Thoracic aorta (tissue), 2 donors: ENCODE results near the gene KCNN1. TPM values are rescaled to one million over a fixed set of nuclear protein-coding genes. Genes with fewer than 3 reads are reported as not detected.
A peak's percentile ranks its signal among the peaks of the same experiment; 100 is the strongest.

Experiments
- ATAC-seq: fragments of 150-250 bp; one replicate; pipeline ENCODE4 v1.8.0; 2017; ENCODE audit warnings: low read depth; ENCODE audit not compliant: insufficient number of reproducible peaks, low FRiP score
- DNase-seq: peaks from one replicate; pipeline ENCODE4 v3.0.0-alpha.2; 2020; ENCODE audit warnings: low spot score
- H3K27ac ChIP-seq, 2 donors: fragments of 200-600 bp; sonication (generic); 1 replicate in 1 of 2; 2 replicates in 1 of 2; pipeline ENCODE4 v1.5.1; 2016; ENCODE audit warnings: mild to moderate bottlenecking in 2 of 2, moderate library complexity in 2 of 2
- H3K27me3 ChIP-seq: fragments of 200-600 bp; sonication (generic); replicated peaks from 2 replicates; pipeline ENCODE4 v1.6.0; 2016; ENCODE audit warnings: mild to moderate bottlenecking; ENCODE audit not compliant: insufficient read depth
- H3K36me3 ChIP-seq: fragments of 200-600 bp; sonication (generic); one replicate; pipeline ENCODE4 v1.5.1; 2016
- H3K4me1 ChIP-seq, 2 donors: fragments of 200-600 bp; sonication (generic); 1 replicate in 1 of 2; 2 replicates in 1 of 2; pipeline versions ENCODE4 v1.5.1 to v1.6.0; 2016; ENCODE audit warnings: low read depth in 2 of 2, mild to moderate bottlenecking in 1 of 2; ENCODE audit not compliant: control insufficient read depth in 1 of 2
- H3K4me3 ChIP-seq: fragments of 200-600 bp; sonication (generic); 2 replicates; pipeline ENCODE4 v1.5.1; 2016; ENCODE audit warnings: mild to moderate bottlenecking
- H3K9me3 ChIP-seq: fragments of 200-600 bp; sonication (generic); 2 replicates; pipeline ENCODE4 v1.5.1; 2016
- total RNA-seq, 2 donors: library from RNA; depleted of rRNA; stranded (reverse); fragments of >200 nt; gene quantifications; one replicate each; pipeline versions ENCODE4 v1.1.0 to v1.2.3, GENCODE V29; 2016
- TF ChIP-seq, protein P1 (sequence below): fragments of 200-600 bp; sonication (generic); IDR thresholded peaks from one replicate; pipeline ENCODE4 v1.5.1; 2019; ENCODE audit warnings: antibody characterized with exemption

Gene KCNN1
- total RNA-seq, 2 donors from 2014 or later, result 0.99 TPM; not detected in 1

DNA sequence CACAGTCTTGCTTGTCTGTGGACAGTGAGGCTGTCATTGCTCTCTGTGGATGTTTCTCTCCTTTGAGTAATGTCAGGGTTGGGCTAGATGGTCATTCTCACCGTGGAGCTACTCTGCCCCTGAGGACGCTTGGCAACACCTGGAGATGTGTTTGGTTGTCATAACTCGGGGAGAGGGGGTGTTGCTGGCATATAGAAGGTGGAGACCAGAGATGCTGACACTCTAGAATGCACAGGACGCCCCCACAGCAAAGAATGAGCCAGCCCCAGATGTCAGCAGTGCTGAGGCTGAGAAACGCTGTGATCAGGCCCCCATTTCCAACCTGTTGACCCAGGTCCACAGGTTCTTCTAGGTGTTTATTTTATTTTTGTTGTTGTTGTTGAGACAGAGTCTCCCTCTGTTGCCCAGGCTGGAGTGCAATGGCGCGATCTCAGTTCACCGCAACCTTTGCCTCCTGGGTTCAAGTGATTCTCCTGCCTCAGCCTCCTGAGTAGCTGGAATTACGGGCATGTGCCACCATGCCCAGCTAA, 29.5 kb upstream of the KCNN1 start:
- Histone ChIP-seq H3K4me3 (no peak overlapping the region), H3K4me1 (peaks cover 9 to 15% of the 10 kb centered on the region in 2 donors), H3K27me3 (no peaks in the 10 kb centered on the region), H3K36me3 (peaks cover 10% of the 10 kb centered on the region), H3K9me3 (no peaks in the 10 kb centered on the region), H3K27ac (no peak overlapping the region)
- no peak for ATAC-seq
- TF ChIP-seq, protein P1, sequence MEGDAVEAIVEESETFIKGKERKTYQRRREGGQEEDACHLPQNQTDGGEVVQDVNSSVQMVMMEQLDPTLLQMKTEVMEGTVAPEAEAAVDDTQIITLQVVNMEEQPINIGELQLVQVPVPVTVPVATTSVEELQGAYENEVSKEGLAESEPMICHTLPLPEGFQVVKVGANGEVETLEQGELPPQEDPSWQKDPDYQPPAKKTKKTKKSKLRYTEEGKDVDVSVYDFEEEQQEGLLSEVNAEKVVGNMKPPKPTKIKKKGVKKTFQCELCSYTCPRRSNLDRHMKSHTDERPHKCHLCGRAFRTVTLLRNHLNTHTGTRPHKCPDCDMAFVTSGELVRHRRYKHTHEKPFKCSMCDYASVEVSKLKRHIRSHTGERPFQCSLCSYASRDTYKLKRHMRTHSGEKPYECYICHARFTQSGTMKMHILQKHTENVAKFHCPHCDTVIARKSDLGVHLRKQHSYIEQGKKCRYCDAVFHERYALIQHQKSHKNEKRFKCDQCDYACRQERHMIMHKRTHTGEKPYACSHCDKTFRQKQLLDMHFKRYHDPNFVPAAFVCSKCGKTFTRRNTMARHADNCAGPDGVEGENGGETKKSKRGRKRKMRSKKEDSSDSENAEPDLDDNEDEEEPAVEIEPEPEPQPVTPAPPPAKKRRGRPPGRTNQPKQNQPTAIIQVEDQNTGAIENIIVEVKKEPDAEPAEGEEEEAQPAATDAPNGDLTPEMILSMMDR, result no peak
- no peak for DNase-seq

DNA sequence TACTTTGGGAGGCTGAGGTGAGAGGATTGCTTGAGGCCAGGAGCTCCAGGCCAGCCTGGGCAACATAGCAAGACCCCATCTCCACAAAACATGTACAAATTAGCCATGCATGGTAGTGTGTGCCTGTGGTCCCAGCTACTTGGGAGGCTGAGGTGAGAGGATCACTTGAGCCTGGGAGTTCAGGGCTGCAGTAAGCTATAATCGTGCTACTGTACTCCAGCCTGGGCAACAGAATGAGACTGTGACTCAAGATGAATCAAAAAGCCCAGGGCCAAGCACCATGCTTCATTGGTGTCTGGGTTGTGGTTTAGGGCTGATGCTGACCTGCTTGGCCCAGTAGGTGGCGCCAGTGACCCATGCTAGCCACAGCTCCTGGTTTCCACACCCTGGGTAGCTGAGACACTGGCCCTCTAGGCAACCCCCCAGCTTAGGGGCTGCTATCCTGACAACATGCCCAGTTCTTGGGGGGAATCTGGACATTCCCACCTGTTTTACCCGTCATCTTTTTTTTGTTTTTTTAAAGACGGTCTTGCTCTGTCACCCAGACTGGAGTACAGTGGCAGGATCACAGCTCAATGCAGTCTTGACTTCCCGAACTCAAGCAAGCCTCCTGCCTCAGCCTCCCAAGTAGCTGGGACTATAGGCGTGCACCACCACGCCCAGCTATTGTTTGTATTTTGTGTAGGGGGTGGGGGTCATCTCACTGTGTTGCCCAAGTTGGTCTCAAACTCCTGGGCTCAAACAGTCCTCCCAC, 28.6 kb upstream of the KCNN1 start:
- H3K27ac ChIP-seq, result no peak overlapping the region
- H3K4me3 ChIP-seq, result no peak overlapping the region
- H3K4me1 ChIP-seq, result peaks cover 9 to 12% of the 10 kb centered on the region in 2 donors
- ATAC-seq (peak; percentile 59), DNase-seq (no peak)
- TF ChIP-seq, protein P1, result peak; percentile 89
- H3K36me3 ChIP-seq, result peaks cover 10% of the 10 kb centered on the region
- no peaks in the 10 kb centered on the region for H3K9me3 ChIP-seq
- H3K27me3 ChIP-seq, result no peaks in the 10 kb centered on the region

DNA sequence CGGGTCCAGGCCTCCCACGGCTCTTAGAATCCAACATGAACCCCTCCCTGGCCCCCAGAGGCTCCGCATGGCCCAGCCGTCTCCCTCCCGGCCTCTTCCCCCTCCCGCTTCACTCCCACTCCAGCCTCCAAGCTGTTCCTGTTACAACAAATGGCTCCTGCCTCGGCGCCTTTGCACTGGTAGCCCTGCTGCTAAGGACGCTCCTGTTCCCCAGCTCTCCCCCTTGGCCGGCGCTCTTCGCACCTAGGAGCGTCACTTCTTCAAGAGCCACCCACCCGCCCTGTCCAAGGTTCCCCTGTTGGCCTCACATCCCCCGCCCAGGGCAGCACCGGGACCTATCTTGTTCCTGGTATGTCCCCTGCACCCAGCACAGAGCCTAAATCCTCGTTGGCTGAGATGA, 24.7 kb upstream of the KCNN1 start:
- H3K27ac ChIP-seq, result no peak overlapping the region
- H3K4me1 ChIP-seq, result peaks cover 3% of the 10 kb centered on the region in 2 donors
- peaks cover 4% of the 10 kb centered on the region for H3K36me3 ChIP-seq
- TF ChIP-seq, protein P1, result no peak
- no peak for DNase-seq
- ATAC-seq, result no peak
- no peak overlapping the region for H3K4me3 ChIP-seq
- no peaks in the 10 kb centered on the region for H3K9me3 ChIP-seq
- no peaks in the 10 kb centered on the region for H3K27me3 ChIP-seq

DNA sequence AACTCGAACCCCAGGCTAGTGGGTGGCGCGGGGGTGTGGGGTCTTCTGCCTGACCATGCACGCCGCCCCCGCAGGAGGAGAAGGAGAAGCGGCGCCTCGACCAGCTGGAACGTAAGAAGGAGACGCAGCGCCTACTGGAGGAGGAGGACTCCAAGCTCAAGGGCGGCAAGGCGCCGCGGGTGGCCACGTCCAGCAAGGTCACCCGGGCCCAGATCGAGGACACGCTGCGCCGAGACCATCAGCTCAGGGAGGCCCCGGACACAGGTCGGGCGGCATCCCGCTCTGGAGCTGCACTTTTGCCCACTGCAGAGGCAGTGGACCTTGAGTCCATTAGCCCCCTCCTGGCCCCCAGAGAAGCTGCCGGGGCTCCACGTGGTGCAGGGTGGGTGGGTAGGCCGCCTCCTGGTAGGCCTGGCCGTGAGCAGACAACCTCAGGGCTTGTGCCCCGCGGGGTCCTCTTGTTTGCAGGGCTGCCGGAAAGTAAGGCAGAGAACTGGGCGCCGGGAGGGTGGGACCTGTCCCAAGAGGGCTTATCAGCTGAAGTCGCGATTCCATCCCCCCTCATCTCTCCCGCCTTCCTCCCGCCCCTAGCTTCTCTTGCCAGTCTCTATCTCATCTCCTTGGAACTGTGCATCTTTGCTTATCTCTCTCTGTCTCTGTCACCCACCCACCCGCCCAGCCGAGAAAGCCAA, 24.2 kb upstream of the KCNN1 start:
- ATAC-seq (no peak), DNase-seq (no peak)
- Histone ChIP-seq H3K4me3 (no peak overlapping the region), H3K9me3 (no peaks in the 10 kb centered on the region), H3K27me3 (no peaks in the 10 kb centered on the region), H3K36me3 (peaks cover 4% of the 10 kb centered on the region), H3K27ac (no peak overlapping the region), H3K4me1 (peaks cover 5 to 6% of the 10 kb centered on the region in 2 donors)
- TF ChIP-seq, protein P1, result no peak
